HG03442 (cell line): ENCODE results near the gene ANKRD31.
A peak's percentile ranks its signal among the peaks of the same experiment; 100 is the strongest.
"Not testable (repeated sequence)": the region's sequence is repeated elsewhere in the genome, so short reads cannot be mapped to it uniquely, and the experiment has no call there.

Experiments
- ATAC-seq: cut with Tn5 transposase; IDR thresholded peaks from one replicate; pipeline ENCODE4 v1.9.1; 2021; ENCODE audit warnings: mild to moderate bottlenecking, moderate library complexity; ENCODE audit not compliant: unreplicated experiment

ANKRD31 gene, protein sequence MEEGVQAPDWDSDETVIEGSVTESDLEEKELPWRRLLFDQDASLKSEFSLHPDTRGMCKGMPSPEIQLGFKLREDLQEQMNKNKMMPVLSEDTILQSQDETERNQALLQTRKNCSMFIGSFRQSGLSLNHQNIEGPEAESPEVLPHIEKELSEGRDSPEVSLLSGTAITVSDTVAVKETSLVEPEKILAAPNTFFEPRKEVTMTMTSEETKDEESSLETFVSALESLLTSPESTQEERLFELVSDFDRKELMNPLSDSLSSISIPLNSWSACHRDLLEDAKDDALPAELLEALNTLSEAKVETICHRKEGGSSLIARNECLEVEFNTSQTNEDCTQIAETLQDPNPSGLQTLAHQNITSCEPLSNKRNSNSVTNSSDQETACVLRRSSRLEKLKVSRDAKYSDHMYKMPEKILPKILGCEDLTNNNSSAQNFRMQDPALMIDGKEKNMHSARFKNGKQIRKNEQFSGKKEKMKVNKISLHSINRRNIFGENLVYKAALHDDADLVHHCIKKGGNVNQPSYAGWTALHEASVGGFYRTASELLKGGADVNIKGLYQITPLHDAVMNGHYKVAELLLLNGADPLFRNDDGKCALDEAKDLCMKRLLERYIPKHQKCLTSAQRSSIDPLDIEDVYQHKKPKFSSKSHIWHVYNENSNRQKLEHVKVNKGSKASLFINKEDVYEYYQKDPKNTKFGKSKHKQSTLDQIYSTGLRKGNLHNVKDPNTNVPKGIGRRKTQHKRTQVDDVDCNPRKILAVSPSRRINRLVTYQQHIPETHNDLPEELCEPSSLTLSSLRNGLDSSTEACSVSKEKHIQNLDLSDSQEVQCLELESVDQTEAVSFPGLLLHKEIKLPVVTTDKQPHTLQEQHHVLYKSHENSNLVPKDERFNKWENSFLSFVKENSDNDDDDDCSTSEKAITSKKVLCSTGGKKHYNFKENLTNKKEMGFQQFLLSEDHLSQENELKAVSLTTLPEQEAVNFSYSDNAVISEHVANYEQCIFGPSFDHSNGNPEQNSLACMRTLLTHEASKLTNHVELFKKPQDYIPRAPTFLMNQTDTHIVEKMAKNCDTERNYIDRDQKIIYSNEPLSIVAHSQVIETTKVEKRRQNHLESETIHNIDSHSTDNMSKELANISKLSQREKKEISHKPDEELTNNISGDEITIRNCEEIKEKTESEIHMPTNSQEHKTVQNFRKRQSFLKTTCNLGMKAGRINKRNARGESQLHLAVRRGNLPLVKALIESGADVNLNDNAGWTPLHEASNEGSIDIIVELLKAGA (N-terminal part only)

GRCh38 chr5:75236322-75237316, at the start of gene ANKRD31:
TSS of gene ANKRD31 (minus strand) at chr5:75236878. CDS start at chr5:75236686, 192 bp downstream.
- ATAC-seq = peak; percentile 96

- no peak for ATAC-seq
These were observed 49.6 kb upstream of the ANKRD31 start for GRCh38 chr5:75286211-75286773.

- no peak for ATAC-seq
These were observed 45.9 kb upstream of the ANKRD31 start for GRCh38 chr5:75282581-75282980.

DNA sequence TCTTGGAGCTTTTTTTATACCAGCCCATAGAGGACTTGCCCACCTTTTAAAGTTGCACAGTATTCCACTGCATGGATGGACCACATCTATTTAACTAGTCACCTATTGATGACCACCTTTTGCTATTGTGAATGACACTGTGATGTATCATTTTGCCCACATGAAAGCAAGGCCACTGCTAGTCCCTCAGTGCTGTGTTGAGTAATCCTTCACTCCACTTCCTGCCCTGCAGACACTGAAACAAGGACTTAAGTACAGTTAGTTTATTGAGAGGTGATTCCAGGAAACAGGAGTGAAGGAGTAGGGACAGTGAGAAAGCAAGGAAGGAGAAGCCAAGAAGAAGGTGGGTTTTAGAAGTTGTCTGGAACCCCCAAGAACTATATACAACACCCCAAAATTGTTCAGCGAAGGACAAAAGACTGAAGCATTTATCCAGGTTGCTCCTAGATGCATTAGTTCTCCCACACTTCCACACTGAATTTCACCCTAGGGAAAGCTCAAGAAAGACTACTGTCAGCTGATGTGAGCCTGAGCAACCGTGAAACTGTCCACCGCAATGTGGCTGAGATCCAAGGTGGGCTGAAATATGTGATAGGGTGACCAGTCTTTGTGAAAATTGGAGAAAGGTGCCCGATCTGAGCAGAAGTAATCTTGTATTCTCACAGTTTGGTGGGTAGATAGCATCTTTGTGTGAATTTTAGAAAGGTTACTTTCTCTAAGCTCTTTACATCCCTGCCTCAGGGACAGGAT, 45.2 kb upstream of the ANKRD31 start:
- ATAC-seq = no peak

DNA sequence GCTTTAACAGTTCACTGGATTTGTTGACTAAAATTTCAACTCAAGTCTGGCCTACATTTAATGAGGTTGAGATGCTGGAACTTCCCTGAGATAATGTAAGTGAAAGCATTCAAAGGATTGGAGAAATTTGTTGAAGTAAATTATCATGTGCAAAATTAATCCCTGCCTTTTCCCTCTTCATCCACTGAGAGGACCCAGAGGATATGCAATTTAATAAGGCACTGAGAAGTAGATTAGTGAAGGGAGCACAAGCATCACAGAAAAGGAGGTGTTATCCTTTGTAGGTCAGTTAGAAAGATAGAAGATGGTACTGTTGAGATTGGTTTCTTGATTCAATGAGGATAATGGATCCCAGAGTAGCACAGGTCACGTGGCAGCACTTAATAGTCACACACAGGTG, 42.6 kb upstream of the ANKRD31 start:
- ATAC-seq = no peak

GRCh38 chr5:75277463-75277862, 40.8 kb upstream of the ANKRD31 start:
- no peak for ATAC-seq

DNA sequence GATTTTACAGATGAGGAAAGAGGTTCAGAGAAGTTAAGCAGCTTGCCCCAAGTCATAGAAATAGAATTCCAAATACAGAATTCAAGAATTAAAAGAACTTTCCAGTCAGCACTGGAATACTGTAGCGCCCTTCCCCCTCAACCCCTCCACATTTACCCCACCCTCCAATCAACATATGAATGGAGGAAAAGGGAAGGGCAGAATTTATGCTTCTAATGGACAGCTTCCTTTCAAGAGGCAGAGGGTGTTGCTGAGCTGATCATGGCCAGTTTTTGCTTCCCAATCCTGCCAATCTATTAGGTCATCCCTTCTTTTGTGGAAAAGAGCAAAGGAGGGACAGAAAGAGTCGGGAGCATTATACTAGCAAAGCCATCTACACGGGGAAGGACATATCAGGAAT, 39.1 kb upstream of the ANKRD31 start:
- ATAC-seq = no peak

GRCh38 chr5:75275147-75275546, 38.5 kb upstream of the ANKRD31 start:
- no peak for ATAC-seq

GRCh38 chr5:75274486-75274885, 37.8 kb upstream of the ANKRD31 start:
- ATAC-seq = no peak

GRCh38 chr5:75270605-75271004, 33.9 kb upstream of the ANKRD31 start:
- not testable (repeated sequence) for ATAC-seq

- ATAC-seq = no peak
These were observed 29.1 kb upstream of the ANKRD31 start for GRCh38 chr5:75265731-75266130.

DNA sequence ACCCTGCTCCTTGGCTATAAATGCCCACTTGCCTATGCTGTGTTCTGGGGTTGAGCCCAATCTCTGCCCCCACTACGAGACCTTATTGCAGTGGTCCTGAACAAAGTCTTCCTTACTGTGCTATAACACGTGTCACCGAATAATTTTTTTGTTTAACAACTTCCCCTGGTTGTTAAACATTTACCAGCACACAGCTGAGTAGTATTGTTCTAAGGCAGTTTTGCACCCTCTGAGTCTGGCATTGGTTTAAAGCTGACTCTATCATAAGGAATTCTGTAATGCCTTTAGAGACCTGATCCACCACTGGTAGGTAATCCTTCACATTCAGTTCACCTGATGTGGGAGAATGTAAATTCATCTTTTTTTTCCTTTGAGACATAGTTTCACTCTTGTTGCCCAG, 25.6 kb upstream of the ANKRD31 start:
- ATAC-seq = no peak

- no peak for ATAC-seq
These were observed 24.0 kb upstream of the ANKRD31 start for GRCh38 chr5:75260708-75261107.

DNA sequence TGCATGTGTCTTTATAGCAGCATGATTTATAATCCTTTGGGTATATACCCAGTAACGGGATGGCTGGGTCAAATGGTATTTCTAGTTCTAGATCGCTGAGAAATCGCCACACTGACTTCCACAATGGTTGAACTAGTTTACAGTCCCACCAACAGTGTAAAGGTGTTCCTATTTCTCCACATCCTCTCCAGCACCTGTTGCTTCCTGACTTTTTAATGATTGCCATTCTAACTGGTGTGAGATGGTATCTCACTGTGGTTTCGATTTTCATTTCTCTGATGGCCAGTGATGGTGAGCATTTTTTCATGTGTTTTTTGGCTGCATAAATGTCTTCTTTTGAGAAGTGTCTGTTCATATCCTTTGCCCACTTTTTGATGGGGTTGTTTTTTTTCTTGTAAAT, 13.8 kb upstream of the ANKRD31 start:
- not testable (repeated sequence) for ATAC-seq

DNA sequence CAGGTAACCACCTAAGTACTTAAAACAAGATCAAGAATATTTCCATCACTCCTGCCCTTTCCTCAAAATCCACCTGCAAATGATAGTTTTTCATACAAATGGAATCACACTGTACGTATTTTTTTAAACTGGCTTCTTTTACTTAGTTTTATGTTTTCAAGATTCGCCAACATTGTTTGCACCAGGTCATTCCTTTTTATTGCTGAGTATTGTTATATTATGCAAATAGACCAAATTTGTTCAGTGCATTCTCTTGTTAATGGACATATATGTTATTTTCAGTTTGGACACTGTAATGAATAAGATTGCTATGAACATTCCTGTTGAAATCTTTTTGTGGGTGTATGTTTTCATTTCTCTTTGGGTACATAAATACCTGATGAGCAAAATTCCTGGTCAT, 8.3 kb upstream of the ANKRD31 start:
- ATAC-seq = no peak

DNA sequence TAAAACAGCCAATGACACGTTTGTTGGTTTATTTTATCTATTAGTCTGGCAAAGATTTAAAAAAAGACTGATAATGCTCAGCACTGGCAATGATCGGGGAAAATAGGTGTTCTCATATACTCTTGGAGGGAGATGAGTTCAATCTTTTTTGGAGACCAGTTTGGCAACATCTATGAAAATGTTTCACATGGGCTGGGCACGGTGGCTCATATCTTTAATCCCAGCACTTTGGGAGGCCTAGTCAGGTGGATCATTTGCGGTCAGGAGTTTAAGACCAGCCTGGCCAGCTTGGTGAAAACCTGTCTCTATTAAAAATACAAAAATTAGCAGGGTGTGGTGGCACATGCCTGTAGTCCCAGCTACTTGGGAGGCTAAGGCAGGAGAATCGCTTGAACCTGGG, 6.8 kb upstream of the ANKRD31 start:
- no peak for ATAC-seq

- ATAC-seq = no peak
These were observed 6.4 kb upstream of the ANKRD31 start for GRCh38 chr5:75243100-75243499.

GRCh38 chr5:75242067-75242466, 5.4 kb upstream of the ANKRD31 start:
- no peak for ATAC-seq

DNA sequence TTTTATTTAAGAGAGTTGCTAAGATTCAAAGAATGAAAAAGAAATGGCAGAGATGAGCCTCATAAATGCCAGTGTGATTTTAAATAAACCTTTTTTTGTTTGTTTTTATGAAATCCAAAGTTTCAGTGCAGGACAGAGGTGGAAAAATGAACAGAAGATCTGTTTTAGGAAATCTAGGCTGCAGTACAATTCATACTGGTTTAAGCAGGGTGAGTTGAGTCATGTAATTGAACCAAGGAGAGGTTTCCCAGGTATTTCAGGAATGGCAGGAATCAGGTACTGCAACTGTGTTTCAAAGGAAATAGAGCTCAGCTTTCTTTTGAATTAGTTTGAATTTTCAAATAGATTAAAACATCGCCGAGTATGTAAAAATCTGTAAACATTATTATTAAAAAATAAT, 3.0 kb upstream of the ANKRD31 start:
- ATAC-seq = no peak
